ENCODE data around the gene ATG10.

DNA sequence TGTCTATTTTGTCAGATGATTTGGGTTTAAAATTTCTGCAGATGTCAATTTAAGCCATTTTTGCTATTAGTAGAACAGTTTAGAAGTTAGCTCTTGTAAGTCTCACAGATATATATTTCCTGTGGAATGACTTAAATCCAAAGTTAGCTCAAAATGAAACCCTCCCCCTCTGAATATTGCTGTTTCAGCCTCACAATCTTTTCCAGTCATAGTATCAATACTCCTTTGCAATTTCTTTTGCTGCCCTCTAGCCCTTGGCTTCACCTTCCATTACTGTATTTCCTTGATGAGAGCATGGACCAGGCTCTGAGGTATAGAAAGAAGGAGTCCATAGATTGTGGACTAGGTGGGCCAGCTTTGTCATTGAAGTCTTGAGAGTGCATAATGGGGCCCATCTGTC is 124.4 kb downstream of the ATG10 start:
- TF ChIP-seq, protein P1, sequence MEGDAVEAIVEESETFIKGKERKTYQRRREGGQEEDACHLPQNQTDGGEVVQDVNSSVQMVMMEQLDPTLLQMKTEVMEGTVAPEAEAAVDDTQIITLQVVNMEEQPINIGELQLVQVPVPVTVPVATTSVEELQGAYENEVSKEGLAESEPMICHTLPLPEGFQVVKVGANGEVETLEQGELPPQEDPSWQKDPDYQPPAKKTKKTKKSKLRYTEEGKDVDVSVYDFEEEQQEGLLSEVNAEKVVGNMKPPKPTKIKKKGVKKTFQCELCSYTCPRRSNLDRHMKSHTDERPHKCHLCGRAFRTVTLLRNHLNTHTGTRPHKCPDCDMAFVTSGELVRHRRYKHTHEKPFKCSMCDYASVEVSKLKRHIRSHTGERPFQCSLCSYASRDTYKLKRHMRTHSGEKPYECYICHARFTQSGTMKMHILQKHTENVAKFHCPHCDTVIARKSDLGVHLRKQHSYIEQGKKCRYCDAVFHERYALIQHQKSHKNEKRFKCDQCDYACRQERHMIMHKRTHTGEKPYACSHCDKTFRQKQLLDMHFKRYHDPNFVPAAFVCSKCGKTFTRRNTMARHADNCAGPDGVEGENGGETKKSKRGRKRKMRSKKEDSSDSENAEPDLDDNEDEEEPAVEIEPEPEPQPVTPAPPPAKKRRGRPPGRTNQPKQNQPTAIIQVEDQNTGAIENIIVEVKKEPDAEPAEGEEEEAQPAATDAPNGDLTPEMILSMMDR (IDR thresholded peaks at IDR 0.05) = no peak
- no peak for TF ChIP-seq POLR2A (IDR thresholded peaks at IDR 0.05)

All from prostate gland (tissue), 2 donors.